HG02943 (cell line): ENCODE results near the gene STRADA.
A peak's percentile ranks its signal among the peaks of the same experiment; 100 is the strongest.

ENCODE experiments used
- ATAC-seq: cut with Tn5 transposase; IDR thresholded peaks from one replicate; pipeline ENCODE4 v1.9.1; 2021; ENCODE audit warnings: mild to moderate bottlenecking, low read depth, moderate library complexity; ENCODE audit not compliant: unreplicated experiment

The STRADA gene

GRCh38 chr17:63702721-63703015 is 38.9 kb downstream of the STRADA start:
- no peak for ATAC-seq

GRCh38 chr17:63701868-63702720 is 39.5 kb downstream of the STRADA start:
- no peak for ATAC-seq

GRCh38 chr17:63701456-63701820 is 40.2 kb downstream of the STRADA start:
- no peak for ATAC-seq

- ATAC-seq = no peak
These were observed 40.8 kb downstream of the STRADA start for GRCh38 chr17:63700528-63701455.

- peak; percentile 16 for ATAC-seq
These were observed 41.7 kb downstream of the STRADA start, which contains the start of gene LIMD2 for GRCh38 chr17:63699638-63700527. Gene LIMD2, minus strand, starts transcription at chr17:63700125. Its CDS starts 827 bp downstream, at chr17:63699298.

GRCh38 chr17:63698886-63699637 is 42.5 kb downstream of the STRADA start:
- ATAC-seq = peak; percentile 30

- ATAC-seq = no peak
These were observed 43.2 kb downstream of the STRADA start for GRCh38 chr17:63698381-63698885.

GRCh38 chr17:63697341-63698286 is 44.0 kb downstream of the STRADA start:
- ATAC-seq = peak; percentile 31

- no peak for ATAC-seq
These were observed 45.1 kb downstream of the STRADA start for GRCh38 chr17:63696381-63696961.

GRCh38 chr17:63695889-63696288 is 45.7 kb downstream of the STRADA start:
- no peak for ATAC-seq

- no peak for ATAC-seq
These were observed 46.4 kb downstream of the STRADA start for GRCh38 chr17:63694950-63695773.

- ATAC-seq = no peak
These were observed 47.2 kb downstream of the STRADA start for GRCh38 chr17:63694229-63694949.

GRCh38 chr17:63693411-63694113 is 48.0 kb downstream of the STRADA start:
- ATAC-seq = no peak

- ATAC-seq = no peak
These were observed 49.3 kb downstream of the STRADA start for GRCh38 chr17:63692195-63692816.

GRCh38 chr17:63689479-63689878 is 52.1 kb downstream of the STRADA start:
- ATAC-seq = no peak
